Endothelial cell (in vitro differentiated cells): Measurements from ENCODE around the gene CDHR5. TPM values are rescaled to one million over a fixed set of nuclear protein-coding genes. Genes with fewer than 3 reads are reported as not detected.

Source experiments
- DNase-seq: peaks from one replicate; pipeline ENCODE4 v3.0.0; 2021; ENCODE audit warnings: low spot score
- H3K27ac Mint-ChIP-seq: one replicate; pipeline ENCODE4 v1.8.0; 2021; ENCODE audit warnings: mixed read lengths, inconsistent platforms; ENCODE audit not compliant: unreplicated experiment
- H3K27me3 Mint-ChIP-seq: one replicate; pipeline ENCODE4 v1.8.0; 2021; ENCODE audit warnings: mild to moderate bottlenecking, moderate library complexity, mixed read lengths, inconsistent platforms; ENCODE audit not compliant: unreplicated experiment
- H3K36me3 Mint-ChIP-seq: one replicate; pipeline ENCODE4 v1.8.0; 2021; ENCODE audit warnings: mild to moderate bottlenecking, low read depth, mixed read lengths, inconsistent platforms; ENCODE audit not compliant: unreplicated experiment
- H3K4me1 Mint-ChIP-seq: one replicate; pipeline ENCODE4 v1.8.0; 2021; ENCODE audit warnings: mild to moderate bottlenecking, mixed read lengths, inconsistent platforms; ENCODE audit not compliant: unreplicated experiment
- H3K4me3 Mint-ChIP-seq: one replicate; pipeline ENCODE4 v1.8.0; 2021; ENCODE audit warnings: mild to moderate bottlenecking, mixed read lengths, inconsistent platforms; ENCODE audit not compliant: unreplicated experiment
- H3K9me3 Mint-ChIP-seq: one replicate; pipeline ENCODE4 v1.8.0; 2021; ENCODE audit warnings: mixed read lengths, inconsistent platforms; ENCODE audit not compliant: unreplicated experiment
- CTCF ChIP-seq: fragments of 200-600 bp; sonication (generic); IDR thresholded peaks from one replicate; pipeline ENCODE4 v1.5.0; 2021; ENCODE audit warnings: antibody characterized with exemption; ENCODE audit not compliant: unreplicated experiment
- total RNA-seq: library from RNA; stranded (reverse); fragmentation: NEBNext Ultra II Directional; extraction: Animal tissue kit (Norgen Biotek cat#: 25700); gene quantifications from one replicate; pipeline ENCODE4 v1.2.1, GENCODE V29; 2021; ENCODE audit not compliant: unreplicated experiment

Gene CDHR5
- total RNA-seq, 1 donor from 2014 or later = not detected

GRCh38 chr11:618856-619627, 5.7 kb downstream of the CDHR5 start:
- H3K9me3 Mint-ChIP-seq = no peaks in the 10 kb centered on the region
- H3K36me3 Mint-ChIP-seq = no peaks in the 10 kb centered on the region
- no peak for DNase-seq
- peaks cover 18% of the 10 kb centered on the region for H3K27me3 Mint-ChIP-seq
- no peak overlapping the region for H3K4me3 Mint-ChIP-seq
- TF ChIP-seq CTCF = no peak
- no peaks in the 10 kb centered on the region for H3K4me1 Mint-ChIP-seq
- no peak overlapping the region for H3K27ac Mint-ChIP-seq

- no peaks in the 10 kb centered on the region for H3K36me3 Mint-ChIP-seq
- DNase-seq = no peak
- H3K27ac Mint-ChIP-seq = no peak overlapping the region
- no peaks in the 10 kb centered on the region for H3K4me1 Mint-ChIP-seq
- H3K27me3 Mint-ChIP-seq = peaks cover 14% of the 10 kb centered on the region
- no peaks in the 10 kb centered on the region for H3K9me3 Mint-ChIP-seq
- H3K4me3 Mint-ChIP-seq = no peak overlapping the region
- TF ChIP-seq CTCF = no peak
Measured at GRCh38 chr11:617912-618682, 6.7 kb downstream of the CDHR5 start.

GRCh38 chr11:617199-617911, 7.4 kb downstream of the CDHR5 start:
- Mint-ChIP-seq H3K9me3 (no peaks in the 10 kb centered on the region), H3K27me3 (peaks cover 18% of the 10 kb centered on the region)
- DNase-seq = no peak

DNA sequence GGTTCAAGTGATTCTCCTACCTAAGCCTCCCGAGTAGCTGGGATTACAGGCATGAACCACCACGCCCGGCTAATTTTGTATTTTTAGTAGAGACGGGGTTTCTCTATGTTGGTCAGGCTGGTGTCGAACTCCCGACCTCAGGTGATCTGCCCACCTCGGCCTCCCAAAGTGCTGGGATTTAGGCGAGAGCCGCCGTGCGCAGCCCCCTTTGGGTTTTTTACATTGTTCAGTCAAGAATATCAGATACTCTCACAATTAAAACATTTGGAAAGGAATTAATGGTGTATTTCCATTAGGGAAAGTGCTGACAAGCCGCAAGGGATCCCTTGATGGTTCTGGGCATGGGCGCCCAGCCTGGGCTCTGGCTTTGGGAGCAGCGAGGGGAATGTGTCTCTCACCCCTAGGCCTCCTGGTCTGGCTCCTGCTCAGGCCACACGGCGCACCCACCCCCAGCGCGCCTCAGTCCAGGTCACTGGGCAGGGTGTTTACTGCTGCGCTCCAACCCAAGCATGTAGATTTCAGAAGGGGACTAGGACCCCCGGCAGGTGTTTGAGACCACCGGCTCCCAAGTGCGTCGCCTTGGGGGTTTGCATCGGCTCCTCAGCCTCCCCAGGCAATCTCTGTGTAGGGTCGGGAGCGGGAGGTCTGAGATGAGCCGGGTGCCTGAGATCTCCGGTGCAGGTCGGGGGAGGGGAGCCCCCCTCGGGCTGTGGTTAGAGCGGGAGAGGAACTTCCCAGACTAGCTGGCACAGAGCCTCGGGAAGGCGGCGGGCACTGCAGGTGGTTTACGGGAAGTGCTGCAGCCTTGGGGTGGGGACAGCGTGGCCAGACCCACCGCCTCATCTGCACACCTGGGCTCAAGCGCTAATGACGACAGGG, 8.2 kb downstream of the CDHR5 start:
- no peak for DNase-seq
- TF ChIP-seq CTCF = no peak
- Mint-ChIP-seq H3K27ac (no peak overlapping the region), H3K4me3 (no peak overlapping the region), H3K9me3 (no peaks in the 10 kb centered on the region), H3K27me3 (peaks cover 25% of the 10 kb centered on the region), H3K4me1 (peaks cover 3% of the 10 kb centered on the region), H3K36me3 (peaks cover 9% of the 10 kb centered on the region)

More at GRCh38 chr11:617199-617911, 7.4 kb downstream of the CDHR5 start:
- Mint-ChIP-seq H3K4me1 (no peaks in the 10 kb centered on the region), H3K4me3 (no peak overlapping the region), H3K36me3 (peaks cover 2% of the 10 kb centered on the region), H3K27ac (no peak overlapping the region)
- TF ChIP-seq CTCF = no peak
